Stimulated activated CD4-positive, alpha-beta T cell treated with anti-CD3 and anti-CD28 coated beads, Interleukin-1b, Interleukin-23, amount 100 ng/mL, for 48 hours (primary cell): ENCODE data around the gene ZNF518B.
"Not testable (repeated sequence)": the region's sequence is repeated elsewhere in the genome, so short reads cannot be mapped to it uniquely, and the experiment has no call there.

Experiments
- DNase-seq: peaks from one replicate; pipeline ENCODE4 v3.0.0-alpha.2; 2020

ZNF518B gene

GRCh38 chr4:10455133-10455532, 2.1 kb downstream of the ZNF518B start:
- no peak for DNase-seq

DNA sequence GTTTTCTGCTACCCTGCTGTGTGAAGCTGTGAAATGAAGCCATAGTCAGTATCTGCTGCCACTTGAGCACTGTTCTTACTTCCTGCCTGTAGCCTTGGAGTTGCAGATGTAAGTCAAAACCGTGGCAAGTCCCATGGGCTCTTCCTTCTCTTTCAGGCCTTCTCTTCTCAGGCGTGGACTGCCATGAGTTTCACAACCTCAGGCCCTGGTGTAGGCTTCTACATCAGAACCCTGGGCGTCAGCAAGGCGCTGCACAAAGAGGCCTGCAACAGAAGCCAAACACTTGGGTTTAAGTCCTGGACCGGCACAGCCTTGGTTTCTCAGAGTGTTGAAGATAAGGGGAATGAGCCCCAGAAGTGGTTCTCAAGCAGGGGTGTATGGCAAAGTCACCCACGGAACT, 2.5 kb downstream of the ZNF518B start:
- no peak for DNase-seq

DNA sequence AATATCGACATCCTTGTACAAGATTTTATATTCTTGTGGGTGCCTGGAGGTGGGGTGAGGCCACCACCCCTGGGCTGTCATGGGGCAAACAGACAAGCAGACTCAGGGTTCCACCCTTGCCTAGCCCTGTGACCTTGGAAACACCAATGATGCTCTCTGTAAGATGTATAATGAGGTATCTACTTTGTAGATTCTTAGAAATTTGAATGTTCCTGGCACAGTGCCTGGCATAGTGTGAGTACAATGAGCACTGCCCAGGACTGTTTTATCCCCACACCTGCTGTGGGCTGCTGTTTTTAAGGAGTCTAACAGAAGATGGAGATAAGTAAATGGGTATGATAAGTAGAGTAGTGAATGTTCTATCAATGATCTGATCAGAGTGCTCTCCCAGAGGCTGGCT, 3.1 kb downstream of the ZNF518B start:
- DNase-seq: no peak

- no peak for DNase-seq
Observed at GRCh38 chr4:10448991-10449390, 8.2 kb downstream of the ZNF518B start.

GRCh38 chr4:10442976-10443375, 14.2 kb downstream of the ZNF518B start:
- DNase-seq: no peak

DNA sequence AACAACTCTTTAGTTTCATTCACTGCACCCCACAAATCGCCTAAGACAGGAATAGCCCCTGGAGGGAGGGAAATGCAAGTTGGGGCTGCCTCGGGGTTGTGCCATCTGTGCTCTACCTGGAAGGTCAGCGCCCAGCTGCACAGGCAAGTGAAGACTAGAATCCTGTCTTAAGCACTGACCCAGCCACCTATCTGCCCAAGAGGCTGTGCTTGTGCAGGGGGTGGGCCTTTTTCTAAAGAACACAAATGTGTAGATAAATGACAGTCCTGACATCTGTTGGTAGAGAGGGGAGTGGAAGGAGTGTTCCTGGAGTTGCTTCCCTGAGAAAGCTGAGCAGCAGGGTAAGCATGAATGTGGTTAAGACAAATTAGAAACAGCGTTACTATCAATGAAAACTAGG, 15.7 kb downstream of the ZNF518B start:
- no peak for DNase-seq

DNA sequence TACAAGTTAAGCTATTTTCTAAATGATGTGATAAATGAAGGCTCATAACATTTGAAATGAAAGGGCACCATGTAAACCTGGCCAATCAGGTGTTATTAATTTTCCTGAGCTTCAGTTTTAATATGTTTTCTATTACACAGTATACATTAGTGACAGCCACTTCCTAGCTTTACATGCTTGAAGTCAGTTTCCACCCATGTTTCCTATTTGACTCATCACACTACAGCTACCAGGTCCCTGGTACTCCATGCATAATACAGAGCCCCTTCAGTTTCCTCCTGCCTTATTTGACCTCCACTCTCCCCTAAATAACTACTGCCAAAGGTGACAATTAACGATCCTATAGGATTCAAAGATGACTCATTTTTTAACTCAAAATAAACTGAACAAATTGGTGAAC, 18.3 kb downstream of the ZNF518B start:
- DNase-seq: no peak

DNA sequence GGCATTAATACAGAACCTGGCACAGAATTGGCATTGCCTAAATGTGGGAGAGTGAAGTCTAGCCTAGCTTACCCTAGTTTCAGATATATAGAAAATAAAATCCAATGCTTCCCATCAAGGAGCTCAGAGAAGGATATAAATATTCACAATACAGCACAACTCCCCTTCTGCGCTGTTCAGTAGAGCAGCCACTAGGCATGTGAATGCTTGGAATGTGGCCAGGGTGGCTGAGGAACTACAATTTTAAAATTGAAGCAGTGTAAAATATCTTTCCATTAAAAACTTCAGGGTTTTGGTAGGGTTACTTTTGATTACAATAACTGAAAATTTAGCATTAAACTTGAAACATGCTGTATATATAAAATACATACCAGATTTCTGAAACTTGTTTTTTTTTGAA, 19.5 kb downstream of the ZNF518B start:
- DNase-seq: no peak

GRCh38 chr4:10427680-10428079, 29.5 kb downstream of the ZNF518B start:
- DNase-seq: not testable (repeated sequence)

DNA sequence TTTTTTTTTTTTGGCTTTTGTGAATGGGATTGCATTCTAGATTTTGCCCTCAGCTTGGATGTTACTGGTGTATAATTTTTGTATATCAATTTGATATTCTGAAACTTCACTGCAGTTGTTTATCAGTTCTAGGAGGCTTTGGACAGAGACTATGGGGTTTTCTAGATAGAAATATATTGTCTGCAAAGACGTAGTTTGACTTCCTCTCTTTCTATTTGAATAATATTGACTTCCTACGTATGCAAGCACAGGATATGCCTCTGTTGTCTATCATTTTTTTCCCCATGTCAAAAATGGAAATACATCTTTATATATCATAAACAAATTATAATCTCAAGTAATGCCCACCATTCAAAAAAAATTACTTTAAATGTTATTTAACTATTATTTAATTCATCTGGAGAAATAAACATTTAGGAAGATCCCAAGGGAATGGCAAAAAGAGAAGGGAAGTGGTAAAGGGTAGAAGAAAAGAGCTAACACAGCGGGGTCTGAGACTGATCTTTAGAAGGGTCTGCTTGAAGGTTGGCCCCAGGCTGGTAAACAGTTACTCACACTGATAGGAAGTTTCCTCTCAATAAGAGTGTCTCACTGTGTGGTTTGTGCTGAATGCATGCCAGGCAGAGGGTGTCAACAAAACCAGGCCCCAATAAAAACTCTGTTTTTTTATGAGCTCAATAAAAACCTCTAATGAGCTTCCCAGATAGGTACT, 35.7 kb downstream of the ZNF518B start:
- DNase-seq: no peak

DNA sequence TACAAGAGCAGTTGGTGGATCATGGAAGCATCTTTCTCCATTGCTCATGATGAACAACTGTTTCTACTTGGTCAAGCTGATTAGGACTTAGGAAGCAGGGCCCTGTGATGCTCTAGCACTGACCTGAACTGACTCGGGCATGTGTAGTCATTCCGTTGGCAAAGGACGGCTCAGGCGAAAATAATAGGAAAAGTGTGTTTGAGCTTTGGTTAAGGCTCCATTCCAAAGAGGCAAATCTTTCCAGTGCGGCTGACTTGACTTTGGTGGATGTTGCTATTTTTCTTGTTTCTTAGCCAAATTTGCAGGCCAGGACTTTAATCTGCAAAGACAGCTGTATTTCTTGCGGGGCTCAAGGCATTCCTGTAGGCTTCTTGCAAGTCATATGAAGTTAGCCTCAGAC, 39.5 kb downstream of the ZNF518B start:
- DNase-seq: no peak

DNA sequence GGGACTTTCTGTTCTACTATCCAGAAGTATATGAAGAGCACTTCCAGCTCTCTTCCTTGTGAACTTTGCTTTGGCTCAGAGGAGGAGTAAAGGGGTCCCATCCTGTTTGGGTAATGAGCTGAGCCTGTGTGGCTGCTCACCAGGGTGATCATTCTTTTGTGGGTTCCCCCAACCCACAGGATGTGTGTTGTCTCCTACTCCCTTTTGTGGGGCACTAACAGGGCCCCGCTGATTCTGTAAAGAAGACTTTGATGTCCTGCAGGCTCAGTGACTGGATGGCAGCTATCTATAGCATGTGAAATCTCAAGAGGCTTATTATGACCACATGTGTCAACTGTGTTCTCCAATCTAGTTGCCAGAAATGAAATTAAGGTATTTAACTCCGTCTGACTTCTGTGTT, 40.8 kb downstream of the ZNF518B start:
- DNase-seq: no peak

- DNase-seq: no peak
Observed at GRCh38 chr4:10413177-10413576, 44.0 kb downstream of the ZNF518B start.

- no peak for DNase-seq
Observed at GRCh38 chr4:10405672-10406071, 51.6 kb downstream of the ZNF518B start.

GRCh38 chr4:10403633-10404445, 53.4 kb downstream of the ZNF518B start:
- DNase-seq: no peak

- no peak for DNase-seq
Observed at GRCh38 chr4:10395971-10396580, 61.1 kb downstream of the ZNF518B start.
